HG02981 (cell line): ENCODE data around the gene PI4K2A.
A peak's percentile ranks its signal among the peaks of the same experiment; 100 is the strongest.
"Not testable (repeated sequence)": the region's sequence is repeated elsewhere in the genome, so short reads cannot be mapped to it uniquely, and the experiment has no call there.

Source experiments
- ATAC-seq: cut with Tn5 transposase; IDR thresholded peaks from one replicate; pipeline ENCODE4 v1.9.1; 2021; ENCODE audit warnings: mild to moderate bottlenecking, moderate library complexity; ENCODE audit not compliant: unreplicated experiment

Gene PI4K2A

DNA sequence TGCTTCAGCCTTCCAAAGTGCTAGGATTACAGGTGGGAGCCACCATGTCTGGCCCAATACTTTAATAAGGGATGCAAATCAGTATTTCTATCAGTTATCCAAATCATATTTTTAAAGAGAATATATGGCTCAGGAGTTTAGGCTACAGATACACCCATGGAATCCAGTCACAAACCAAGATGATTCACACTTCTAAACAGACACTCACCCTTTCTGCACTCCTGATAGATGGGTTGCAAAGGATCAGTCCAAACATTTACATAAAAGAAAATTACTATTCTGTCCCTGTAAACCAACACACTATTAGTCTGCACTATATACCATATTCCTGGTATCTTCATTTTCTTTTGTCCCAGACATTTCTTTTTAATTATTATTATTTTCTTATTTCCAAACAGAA lies 9.4 kb upstream of the PI4K2A start:
- no peak for ATAC-seq

GRCh38 chr10:97632949-97633884 lies 7.3 kb upstream of the PI4K2A start, which contains the start of gene MORN4:
Gene MORN4 (minus strand): TSS chr10:97633500. CDS start chr10:97619653, 13,847 bp downstream.
- ATAC-seq: peak; percentile 99

- no peak for ATAC-seq
These were observed 6.5 kb upstream of the PI4K2A start for GRCh38 chr10:97633921-97634320.

DNA sequence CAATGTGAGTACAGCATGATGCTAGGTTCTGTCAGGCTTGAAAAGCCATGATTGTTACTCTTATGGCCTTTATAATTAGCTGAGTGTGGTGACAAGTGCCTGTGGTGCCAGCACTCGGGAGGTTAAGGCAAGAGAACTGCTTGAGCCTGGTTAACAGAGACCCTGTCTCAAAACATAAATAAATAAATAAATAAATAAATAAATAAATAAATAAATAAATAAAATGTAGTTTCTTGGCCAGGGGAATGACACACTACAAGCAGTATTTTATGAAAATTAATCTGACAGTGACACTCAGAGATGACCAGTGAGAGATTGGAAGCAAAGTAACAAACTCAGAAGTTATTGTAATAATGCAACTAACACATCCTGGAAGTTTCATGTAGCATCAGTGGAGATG lies 4.9 kb upstream of the PI4K2A start:
- ATAC-seq: no peak

DNA sequence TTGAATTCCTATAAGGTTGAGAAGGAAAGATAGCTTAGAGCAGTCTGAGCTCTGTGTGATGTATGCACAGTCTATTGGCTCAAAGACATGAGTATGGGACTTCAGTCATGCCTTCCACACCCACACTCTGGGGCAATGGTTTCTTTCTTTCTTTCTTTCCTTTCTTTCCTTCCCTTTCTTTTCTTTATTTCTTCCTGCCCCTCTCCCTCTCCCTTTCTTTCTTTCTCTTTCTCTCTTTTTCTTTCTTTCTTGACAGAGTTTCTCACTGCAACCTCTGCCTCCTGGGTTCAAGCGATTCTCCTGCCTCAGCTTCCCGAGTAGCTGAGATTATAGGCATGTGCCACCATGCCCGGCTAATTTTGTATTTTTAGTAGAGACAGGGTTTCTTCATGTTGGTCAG lies 1.4 kb upstream of the PI4K2A start:
- ATAC-seq: not testable (repeated sequence)

DNA sequence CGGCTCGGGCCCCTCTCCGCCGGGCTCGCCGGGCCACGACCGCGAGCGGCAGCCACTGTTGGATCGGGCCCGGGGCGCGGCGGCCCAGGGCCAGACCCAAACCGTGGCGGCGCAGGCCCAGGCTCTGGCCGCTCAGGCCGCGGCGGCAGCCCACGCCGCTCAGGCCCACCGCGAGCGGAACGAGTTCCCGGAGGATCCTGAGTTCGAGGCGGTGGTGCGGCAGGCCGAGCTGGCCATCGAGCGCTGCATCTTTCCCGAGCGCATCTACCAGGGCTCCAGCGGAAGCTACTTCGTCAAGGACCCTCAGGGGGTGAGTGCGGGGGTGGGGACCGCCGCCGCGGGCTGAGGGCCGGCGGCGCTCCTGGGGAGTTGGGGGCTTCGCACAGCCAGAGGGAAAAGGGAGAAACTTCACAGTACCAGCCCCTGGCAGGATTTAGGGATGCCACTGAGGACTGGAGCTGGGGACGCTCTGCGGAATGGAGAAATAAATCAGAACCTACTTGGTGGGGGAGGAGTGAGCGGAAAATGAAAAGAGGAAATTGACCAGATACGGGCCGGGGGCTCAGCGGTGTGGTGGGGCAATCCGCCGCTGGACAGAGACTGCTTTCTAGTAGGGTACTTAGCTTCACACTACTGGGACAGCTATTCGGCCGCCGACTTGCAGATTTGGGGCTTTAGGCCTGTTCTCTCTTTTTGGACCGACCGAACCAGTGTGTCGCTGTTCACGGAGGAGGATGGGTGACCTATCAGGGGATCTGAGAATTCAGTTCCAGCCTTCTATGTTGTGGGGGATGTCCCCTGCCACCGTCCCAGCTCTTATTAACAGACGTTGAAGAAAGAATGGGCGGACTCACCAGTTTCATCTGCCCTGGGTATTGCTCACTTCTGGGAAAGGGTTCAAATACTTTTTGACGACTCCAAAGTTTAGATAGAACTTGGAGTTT lies 669 bp downstream of the PI4K2A start:
- ATAC-seq: peak; percentile 9

DNA sequence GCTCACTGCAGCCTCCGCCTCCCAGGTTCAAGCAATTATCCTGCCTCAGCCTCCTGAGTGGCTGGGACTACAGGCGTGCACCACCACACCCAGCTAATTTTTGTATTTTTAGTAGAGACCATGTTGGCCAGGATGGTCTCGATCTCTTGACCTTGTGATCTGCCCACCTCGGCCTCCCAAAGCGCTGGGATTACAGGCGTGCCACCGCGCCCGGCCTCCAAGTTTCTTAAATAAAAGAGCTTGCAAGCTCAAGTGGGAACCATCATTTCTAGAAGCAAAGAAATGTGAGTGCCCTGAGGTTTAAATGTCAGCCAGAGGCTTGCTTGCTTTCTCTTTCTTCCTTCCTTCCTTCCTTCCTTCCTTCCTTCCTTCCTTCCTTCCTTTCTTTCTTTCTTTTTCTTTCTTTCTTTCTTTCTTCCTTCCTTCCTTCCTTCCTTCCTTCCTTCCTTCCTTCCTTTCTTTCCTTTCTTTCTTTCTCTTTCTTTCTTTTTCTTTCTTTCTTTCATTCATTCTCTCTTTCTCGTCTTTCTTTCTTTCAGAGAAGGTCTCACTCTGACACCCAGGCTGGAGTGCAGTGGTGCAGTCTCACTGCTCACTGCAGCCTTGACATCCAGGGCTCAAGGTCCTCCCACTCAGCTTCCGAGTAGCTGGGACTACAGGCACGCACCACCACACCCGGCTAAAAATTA lies 2.1 kb downstream of the PI4K2A start:
- not testable (repeated sequence) for ATAC-seq

DNA sequence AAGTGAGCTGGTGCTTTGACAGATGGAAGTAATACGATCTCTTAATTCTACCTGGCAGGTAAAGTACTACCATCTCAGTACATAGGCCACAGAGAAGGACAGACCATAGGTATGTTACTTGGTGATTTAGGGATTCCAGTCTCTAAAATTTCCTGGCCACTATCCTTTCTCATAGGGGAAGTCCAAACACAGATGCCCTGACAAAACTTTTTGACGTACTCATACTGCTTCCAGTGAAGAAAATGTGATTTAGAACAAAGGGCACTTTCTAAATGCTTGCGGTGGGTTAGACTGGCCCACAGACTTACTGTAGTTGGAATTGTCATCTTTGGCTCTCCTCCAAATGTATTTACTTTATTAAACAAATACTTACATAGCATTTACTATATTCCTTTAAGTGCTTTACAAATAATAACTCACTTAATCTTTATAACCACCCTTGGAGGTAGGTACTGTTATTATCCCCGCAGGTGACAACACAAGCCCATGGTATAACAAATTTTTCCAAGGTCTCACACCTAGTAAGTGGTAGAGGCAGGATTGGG lies 3.0 kb downstream of the PI4K2A start:
- ATAC-seq: no peak

GRCh38 chr10:97644936-97645335 lies 4.5 kb downstream of the PI4K2A start:
- ATAC-seq: no peak

- no peak for ATAC-seq
These were observed 7.1 kb downstream of the PI4K2A start for GRCh38 chr10:97647556-97647955.

DNA sequence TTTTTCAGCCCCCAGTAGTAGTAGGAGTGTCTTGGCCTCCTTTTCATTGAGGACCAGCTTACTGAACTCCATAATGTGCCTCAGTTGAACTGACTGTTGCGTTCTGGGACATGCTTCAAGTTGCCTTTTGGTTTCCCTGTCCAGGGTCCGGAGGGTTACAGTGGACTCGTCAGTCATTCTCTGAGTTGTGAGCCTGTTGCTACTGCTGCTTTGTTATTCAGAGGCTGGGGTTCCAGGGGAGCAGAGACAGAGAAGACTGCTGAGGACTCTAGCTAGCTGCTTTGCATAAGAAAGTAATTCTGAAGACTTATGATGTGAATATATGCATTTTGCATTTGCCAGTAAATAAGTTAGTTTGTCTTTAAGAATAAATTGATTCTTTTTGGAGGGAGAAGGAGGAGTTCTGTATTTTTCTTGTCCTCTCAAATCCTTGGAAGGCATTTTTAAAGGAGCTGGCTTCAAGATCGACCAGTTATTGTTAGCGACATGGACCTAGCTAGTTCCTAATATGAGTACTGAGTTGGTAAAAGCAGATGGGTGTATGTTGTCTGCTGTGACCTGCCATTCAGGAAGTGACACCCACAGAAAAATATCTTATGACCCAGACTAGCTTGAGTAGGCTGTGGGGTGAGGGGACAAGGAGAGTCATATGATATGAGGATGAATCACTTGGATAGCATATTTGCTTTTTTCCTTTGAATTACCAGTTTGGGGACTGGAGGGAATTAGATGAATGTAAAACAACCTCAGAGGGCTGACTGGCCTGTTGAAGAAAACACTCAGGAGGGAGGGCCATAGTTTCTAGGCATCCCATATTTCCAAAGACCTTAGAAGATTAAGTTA lies 8.3 kb downstream of the PI4K2A start:
- ATAC-seq: peak; percentile 80

- ATAC-seq: not testable (repeated sequence)
These were observed 8.9 kb downstream of the PI4K2A start for GRCh38 chr10:97649405-97649750.

DNA sequence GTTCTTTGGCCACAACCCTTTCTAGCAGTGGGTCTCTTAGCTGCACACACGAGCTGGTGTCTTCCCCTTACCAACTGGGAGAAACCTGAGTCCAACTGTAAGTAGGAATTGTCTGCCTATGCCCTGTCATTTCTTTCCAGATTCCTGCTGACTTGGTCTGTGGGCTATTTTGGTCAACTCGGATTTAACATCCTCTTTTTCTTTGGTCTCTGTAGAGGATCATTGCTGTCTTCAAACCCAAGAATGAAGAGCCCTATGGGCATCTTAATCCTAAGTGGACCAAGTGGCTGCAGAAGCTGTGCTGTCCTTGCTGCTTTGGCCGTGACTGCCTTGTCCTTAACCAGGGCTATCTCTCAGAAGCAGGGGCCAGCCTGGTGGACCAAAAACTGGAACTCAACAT lies 10.3 kb downstream of the PI4K2A start:
- ATAC-seq: no peak

- no peak for ATAC-seq
These were observed 11.3 kb downstream of the PI4K2A start for GRCh38 chr10:97651773-97652172.

DNA sequence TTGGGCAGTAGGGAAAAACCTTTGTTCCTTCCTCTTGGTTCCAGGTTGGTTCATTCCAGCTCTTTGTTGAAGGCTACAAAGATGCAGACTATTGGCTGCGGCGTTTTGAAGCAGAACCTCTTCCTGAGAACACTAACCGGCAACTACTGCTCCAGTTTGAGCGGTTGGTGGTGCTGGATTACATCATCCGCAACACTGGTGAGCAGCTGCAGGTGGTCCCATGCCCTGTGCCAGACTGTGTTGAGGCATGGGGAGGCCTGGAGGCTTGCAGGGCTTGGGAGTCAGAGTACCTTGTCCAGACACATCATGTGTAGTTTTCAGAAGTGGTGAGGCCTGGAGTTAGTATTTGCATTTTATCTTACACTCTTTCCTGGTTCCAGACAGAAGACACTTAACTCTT lies 16.3 kb downstream of the PI4K2A start:
- ATAC-seq: no peak

DNA sequence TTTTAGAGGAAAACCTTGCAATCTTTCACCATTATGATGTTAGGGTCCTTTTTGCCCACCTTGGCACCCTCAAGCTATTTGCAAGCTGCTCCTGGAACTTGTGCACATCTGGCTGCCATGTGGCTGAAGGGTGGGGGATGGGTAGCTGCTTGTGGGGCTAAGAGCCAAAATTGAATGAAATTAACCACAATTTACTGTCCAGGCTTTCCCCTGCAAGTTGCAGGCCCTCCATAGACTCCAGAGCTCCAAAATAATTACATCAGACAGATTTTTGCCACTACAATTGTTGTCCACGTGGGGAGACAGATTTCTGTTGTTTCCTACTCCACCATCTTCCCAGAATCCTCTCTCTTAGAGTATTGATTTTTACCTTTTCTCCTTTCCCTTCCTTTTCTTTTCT lies 19.1 kb downstream of the PI4K2A start:
- no peak for ATAC-seq

DNA sequence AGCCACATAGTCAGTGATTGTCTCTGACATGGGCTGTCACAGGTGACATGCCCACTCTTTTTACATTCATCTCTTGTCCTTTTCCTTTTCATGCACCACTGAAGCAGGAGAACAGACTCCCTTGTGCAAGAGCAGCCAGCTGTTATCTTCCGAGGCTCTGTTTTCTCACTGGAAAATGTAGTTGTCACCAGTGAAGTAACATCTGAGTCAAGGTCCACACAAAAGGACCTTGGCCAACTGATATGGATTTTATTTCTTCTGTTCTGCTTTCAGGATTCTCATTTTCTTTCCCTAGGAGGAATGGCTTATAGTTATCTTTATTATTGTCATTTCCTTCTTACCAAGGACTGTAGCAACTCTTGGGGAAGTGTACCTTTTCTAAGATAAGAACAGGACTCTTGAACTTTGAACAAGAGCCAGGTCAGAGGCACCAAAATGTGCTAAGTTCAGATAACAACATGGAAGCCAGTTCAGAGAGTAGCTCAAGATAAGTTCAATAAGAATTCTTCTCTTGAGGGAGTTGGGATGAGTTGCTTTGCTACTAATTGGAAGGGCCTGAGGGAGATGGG lies 23.9 kb downstream of the PI4K2A start:
- no peak for ATAC-seq

- no peak for ATAC-seq
These were observed 26.5 kb downstream of the PI4K2A start for GRCh38 chr10:97666992-97667391.

DNA sequence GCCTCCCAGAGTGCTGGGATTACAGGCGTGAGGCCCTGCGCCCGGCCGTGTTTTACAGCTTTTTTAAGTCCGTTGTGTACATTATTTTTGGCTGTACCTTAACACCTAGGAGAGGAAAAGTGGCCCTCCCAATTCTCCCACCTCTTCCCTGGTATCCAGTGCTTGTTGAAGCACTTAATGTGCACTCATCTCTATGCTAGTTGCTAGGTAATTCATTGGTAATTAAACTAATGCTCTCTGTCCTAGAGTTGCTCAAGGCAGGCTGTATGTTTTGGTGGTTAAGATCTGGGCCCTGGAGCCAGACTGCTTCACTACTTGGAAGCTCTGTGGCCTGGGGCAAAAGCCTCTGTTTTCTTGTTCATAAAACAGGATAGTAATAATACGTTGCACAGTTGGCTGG lies 27.0 kb downstream of the PI4K2A start:
- ATAC-seq: no peak

DNA sequence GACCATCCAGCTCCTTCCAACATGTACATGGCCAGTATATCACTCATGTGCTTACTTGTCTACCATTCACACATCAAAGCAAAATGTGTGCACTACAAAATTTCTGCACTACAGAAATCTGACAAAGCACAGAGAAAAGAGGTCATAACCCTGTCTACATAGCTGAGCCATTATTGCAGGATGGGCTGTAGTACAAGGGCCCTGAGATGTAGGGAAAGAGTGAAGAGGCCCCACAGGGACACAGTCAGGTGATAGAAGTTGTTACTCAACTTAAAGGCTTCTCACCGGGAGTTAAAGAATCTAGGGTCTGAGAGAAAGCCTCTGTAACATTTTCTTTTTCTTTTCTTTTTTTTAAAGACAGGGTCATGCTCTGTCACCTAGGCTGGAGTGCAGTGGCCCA lies 29.1 kb downstream of the PI4K2A start:
- ATAC-seq: no peak
